ENCODE measurements around the gene THOC2. TPM values are rescaled to one million over a fixed set of nuclear protein-coding genes. Genes with fewer than 3 reads are reported as not detected.

The THOC2 gene
- total RNA-seq, 4 donors from 2014 or later: 18.2 to 51.6 (median 22.3) TPM

DNA sequence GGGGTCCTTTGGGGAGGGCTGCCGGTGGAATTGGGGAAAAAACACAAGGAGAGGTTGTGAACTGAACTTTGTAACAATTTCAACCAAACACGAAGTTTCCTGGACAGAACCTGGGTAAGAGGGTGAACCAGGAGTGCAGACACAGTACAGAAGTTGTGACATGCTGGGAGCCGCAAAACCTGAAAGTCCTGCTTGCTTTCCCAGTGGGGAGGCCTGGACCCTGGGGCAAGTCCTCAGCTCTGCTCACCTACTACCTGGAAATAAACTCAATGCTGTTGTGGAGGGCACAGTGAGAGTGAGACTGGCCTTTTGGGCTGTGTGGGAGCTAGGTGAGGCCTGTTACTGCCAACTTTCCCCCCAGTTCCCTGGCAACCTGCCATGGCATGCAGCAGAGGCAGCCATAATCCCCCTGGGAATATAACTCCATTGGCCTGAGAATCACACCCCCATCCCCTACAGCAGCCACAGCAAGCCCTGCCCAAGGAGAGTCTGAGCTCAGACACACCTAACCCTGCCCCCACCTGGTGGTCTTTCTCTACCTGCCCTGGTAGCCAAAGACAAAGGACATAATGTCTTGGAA is 162.8 kb downstream of the THOC2 start:
- ATAC-seq (no peak), DNase-seq (no peak)

GRCh38 chrX:123563167-123563566 is 169.7 kb downstream of the THOC2 start:
- DNase-seq: no peak
- TF ChIP-seq, protein P1, sequence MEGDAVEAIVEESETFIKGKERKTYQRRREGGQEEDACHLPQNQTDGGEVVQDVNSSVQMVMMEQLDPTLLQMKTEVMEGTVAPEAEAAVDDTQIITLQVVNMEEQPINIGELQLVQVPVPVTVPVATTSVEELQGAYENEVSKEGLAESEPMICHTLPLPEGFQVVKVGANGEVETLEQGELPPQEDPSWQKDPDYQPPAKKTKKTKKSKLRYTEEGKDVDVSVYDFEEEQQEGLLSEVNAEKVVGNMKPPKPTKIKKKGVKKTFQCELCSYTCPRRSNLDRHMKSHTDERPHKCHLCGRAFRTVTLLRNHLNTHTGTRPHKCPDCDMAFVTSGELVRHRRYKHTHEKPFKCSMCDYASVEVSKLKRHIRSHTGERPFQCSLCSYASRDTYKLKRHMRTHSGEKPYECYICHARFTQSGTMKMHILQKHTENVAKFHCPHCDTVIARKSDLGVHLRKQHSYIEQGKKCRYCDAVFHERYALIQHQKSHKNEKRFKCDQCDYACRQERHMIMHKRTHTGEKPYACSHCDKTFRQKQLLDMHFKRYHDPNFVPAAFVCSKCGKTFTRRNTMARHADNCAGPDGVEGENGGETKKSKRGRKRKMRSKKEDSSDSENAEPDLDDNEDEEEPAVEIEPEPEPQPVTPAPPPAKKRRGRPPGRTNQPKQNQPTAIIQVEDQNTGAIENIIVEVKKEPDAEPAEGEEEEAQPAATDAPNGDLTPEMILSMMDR (IDR thresholded peaks at IDR 0.05 in 4 of 5, conservative IDR thresholded peaks at IDR 0.05 in 1 of 5): no peak
- TF ChIP-seq POLR2A (IDR thresholded peaks at IDR 0.05): no peak
- Histone ChIP-seq H3K27me3 (no peaks in the 10 kb centered on the region), H3K9me3 (no peaks in the 10 kb centered on the region), H3K36me3 (no peaks in the 10 kb centered on the region), H3K4me1 (no peaks in the 10 kb centered on the region), H3K4me3 (no peak overlapping the region), H3K27ac (no peak overlapping the region)
- in situ Hi-C loops (cut with MboI; ENCODE audit: low sequenced_read_pairs in 4 of 4): no loop called here
- intact Hi-C loops (cut with DNase I; ENCODE audit: low total_unique reads): no loop called here
- ATAC-seq: no peak

More for the DNA sequence above, 162.8 kb downstream of the THOC2 start:
- intact Hi-C loops (cut with DNase I; ENCODE audit: low total_unique reads): no loop called here
- Histone ChIP-seq H3K36me3 (no peaks in the 10 kb centered on the region), H3K9me3 (no peaks in the 10 kb centered on the region), H3K4me1 (no peaks in the 10 kb centered on the region), H3K4me3 (no peak overlapping the region), H3K27ac (no peak overlapping the region), H3K27me3 (no peaks in the 10 kb centered on the region)
- TF ChIP-seq POLR2A (IDR thresholded peaks at IDR 0.05): no peak
- TF ChIP-seq, protein P1 (IDR thresholded peaks at IDR 0.05 in 4 of 5, conservative IDR thresholded peaks at IDR 0.05 in 1 of 5): no peak
- in situ Hi-C loops (cut with MboI; ENCODE audit: low sequenced_read_pairs in 4 of 4): no loop called here

- in situ Hi-C loops (cut with MboI; ENCODE audit: low sequenced_read_pairs in 4 of 4): no loop called here
- H3K9me3 ChIP-seq: no peaks in the 10 kb centered on the region
- H3K27me3 ChIP-seq: no peaks in the 10 kb centered on the region
Measured at GRCh38 chrX:123562342-123563146, 170.3 kb downstream of the THOC2 start.

DNA sequence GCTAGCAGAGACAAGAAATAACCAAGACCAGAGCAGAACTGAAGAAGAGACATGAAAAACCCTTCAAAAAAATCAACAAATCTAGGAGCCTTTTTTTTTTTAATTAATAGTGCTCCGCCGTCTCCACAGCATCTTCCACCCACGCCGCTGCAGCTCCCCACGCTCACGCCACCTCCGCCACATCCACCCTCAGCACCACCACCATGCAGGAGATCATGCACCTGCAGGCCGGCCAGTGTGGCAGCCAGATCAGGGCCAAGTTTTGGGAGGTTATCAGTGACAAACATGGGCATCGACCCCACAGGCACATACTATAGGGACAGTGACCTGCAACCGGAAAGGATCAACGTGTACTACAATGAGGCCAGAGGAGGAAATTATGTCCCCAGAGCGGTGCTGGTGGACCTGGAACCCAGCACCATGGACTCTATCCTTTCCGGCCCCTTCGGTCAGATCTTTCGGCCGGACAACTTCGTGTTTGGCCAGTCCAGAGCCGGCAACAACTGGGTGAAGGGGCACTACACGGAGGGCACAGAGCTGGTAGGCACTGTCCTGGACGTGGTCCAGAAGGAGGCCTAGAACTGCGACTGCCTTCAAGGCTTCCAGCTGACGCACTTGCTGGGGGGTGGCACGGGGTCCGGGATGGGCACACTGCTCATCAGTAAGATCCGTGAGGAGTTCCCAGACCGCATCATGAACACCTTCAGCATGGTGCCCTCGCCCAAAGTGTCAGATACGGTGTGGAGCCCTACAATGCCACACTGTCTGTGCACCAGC is 171.2 kb downstream of the THOC2 start:
- Histone ChIP-seq H3K4me1 (no peaks in the 10 kb centered on the region), H3K4me3 (no peak overlapping the region), H3K36me3 (no peaks in the 10 kb centered on the region), H3K27me3 (no peaks in the 10 kb centered on the region), H3K27ac (no peak overlapping the region), H3K9me3 (no peaks in the 10 kb centered on the region)
- intact Hi-C loops (cut with DNase I; ENCODE audit: low total_unique reads): no loop called here
- TF ChIP-seq POLR2A (IDR thresholded peaks at IDR 0.05): no peak
- TF ChIP-seq, protein P1 (IDR thresholded peaks at IDR 0.05 in 4 of 5, conservative IDR thresholded peaks at IDR 0.05 in 1 of 5): no peak
- in situ Hi-C loops (cut with MboI; ENCODE audit: low sequenced_read_pairs in 4 of 4): no loop called here
- ATAC-seq (no peak), DNase-seq (no peak)

More at GRCh38 chrX:123562342-123563146, 170.3 kb downstream of the THOC2 start:
- no peak overlapping the region for H3K4me3 ChIP-seq
- no peaks in the 10 kb centered on the region for H3K4me1 ChIP-seq
- ATAC-seq (no peak), DNase-seq (no peak)
- intact Hi-C loops (cut with DNase I; ENCODE audit: low total_unique reads): no loop called here
- TF ChIP-seq POLR2A (IDR thresholded peaks at IDR 0.05): no peak
- TF ChIP-seq, protein P1 (IDR thresholded peaks at IDR 0.05 in 4 of 5, conservative IDR thresholded peaks at IDR 0.05 in 1 of 5): no peak
- H3K27ac ChIP-seq: no peak overlapping the region
- no peaks in the 10 kb centered on the region for H3K36me3 ChIP-seq
